DOHH2 (cell line): ENCODE data around the gene NUAK2.

ENCODE experiments used
- H3F3A ChIP-seq: fragments of 200-600 bp; sonication (generic), shearing (Covaris generic); 2 replicates; pipeline ENCODE4 v1.6.0; 2016; ENCODE audit warnings: antibody characterized with exemption, mild to moderate bottlenecking; ENCODE audit not compliant: control insufficient read depth, insufficient read depth
- H3K27ac ChIP-seq: fragments of 200-600 bp; sonication (generic); 2 replicates; pipeline ENCODE4 v1.5.1; 2014; ENCODE audit warnings: low read depth, mild to moderate bottlenecking, low read length, moderate library complexity
- H3K27me3 ChIP-seq: fragments of 200-600 bp; sonication (generic); 2 replicates; pipeline ENCODE4 v1.6.1; 2014; ENCODE audit warnings: mild to moderate bottlenecking, low read length, mixed read lengths; ENCODE audit not compliant: control insufficient read depth
- H3K36me3 ChIP-seq: fragments of 200-600 bp; sonication (generic); 2 replicates; pipeline ENCODE4 v1.6.1; 2014; ENCODE audit warnings: mild to moderate bottlenecking, low read length, moderate library complexity, mixed read lengths; ENCODE audit not compliant: control insufficient read depth
- H3K4me1 ChIP-seq: fragments of 200-600 bp; sonication (generic); 2 replicates; pipeline ENCODE4 v1.6.1; 2014; ENCODE audit warnings: mild to moderate bottlenecking, low read length, mixed read lengths; ENCODE audit not compliant: control insufficient read depth
- H3K4me2 ChIP-seq: fragments of 200-600 bp; sonication (generic); 2 replicates; pipeline ENCODE4 v1.6.0; 2014; ENCODE audit warnings: mild to moderate bottlenecking, low read length, moderate library complexity
- H3K4me3 ChIP-seq: fragments of 200-600 bp; sonication (generic); 2 replicates; pipeline ENCODE4 v1.5.1; 2014; ENCODE audit warnings: mild to moderate bottlenecking, low read length, mixed read lengths
- H3K79me2 ChIP-seq: fragments of 200-600 bp; sonication (generic); 2 replicates; pipeline ENCODE4 v1.6.1; 2014; ENCODE audit warnings: mild to moderate bottlenecking, low read length, mixed read lengths; ENCODE audit not compliant: control insufficient read depth
- H3K9me2 ChIP-seq: fragments of 200-600 bp; sonication (generic); replicated peaks from 2 replicates; pipeline ENCODE4 v1.6.1; 2014; ENCODE audit warnings: mild to moderate bottlenecking, low read length, mixed read lengths; ENCODE audit not compliant: control insufficient read depth
- H3K9me3 ChIP-seq: fragments of 200-600 bp; sonication (generic); 2 replicates; pipeline ENCODE4 v1.6.1; 2014; ENCODE audit warnings: antibody characterized with exemption, low read length, mixed read lengths; ENCODE audit not compliant: control insufficient read depth, insufficient read depth
- H4K20me1 ChIP-seq: fragments of 200-600 bp; sonication (generic); 2 replicates; pipeline ENCODE4 v1.6.0; 2014; ENCODE audit warnings: low read depth, mild to moderate bottlenecking, antibody characterized with exemption, low read length, moderate library complexity; ENCODE audit not compliant: control insufficient read depth, insufficient read depth
- CTCF ChIP-seq: fragments of 200-600 bp; sonication (generic); IDR thresholded peaks from one replicate; pipeline ENCODE4 v1.5.1; 2014; ENCODE audit warnings: antibody characterized with exemption, mild to moderate bottlenecking, low read depth, low read length; ENCODE audit not compliant: poor library complexity, severe bottlenecking
- EZH2phosphoT487 ChIP-seq: fragments of 200-600 bp; sonication (generic); IDR thresholded peaks from 2 replicates; pipeline ENCODE4 v1.6.1; 2017; ENCODE audit warnings: borderline replicate concordance, mild to moderate bottlenecking, antibody characterized with exemption, low read length, moderate library complexity, mixed read lengths

The NUAK2 gene

GRCh38 chr1:205273551-205273982 lies 48.0 kb downstream of the NUAK2 start:
- H3K79me2 ChIP-seq, result no peaks in the 10 kb centered on the region
- H3K36me3 ChIP-seq, result no peaks in the 10 kb centered on the region
- no peak for TF ChIP-seq EZH2phosphoT487
- peak; percentile 94 for TF ChIP-seq CTCF
- no peaks in the 10 kb centered on the region for H3K27me3 ChIP-seq
- no peaks in the 10 kb centered on the region for H4K20me1 ChIP-seq
- peaks cover 47% of the 10 kb centered on the region for H3K4me1 ChIP-seq
- no peaks in the 10 kb centered on the region for H3K9me2 ChIP-seq
- H3K4me2 ChIP-seq, result peak overlapping the region; percentile 59
- 0 out of 2 replicates have a peak overlapping the region, but pooled peaks have one; percentile 9 for H3K4me3 ChIP-seq
- no peaks in the 10 kb centered on the region for H3K9me3 ChIP-seq
- H3F3A ChIP-seq, result no peaks in the 10 kb centered on the region
- no peak overlapping the region for H3K27ac ChIP-seq

- Histone ChIP-seq H3K27me3 (no peaks in the 10 kb centered on the region), H3K4me1 (peaks cover 45% of the 10 kb centered on the region), H3K27ac (no peak overlapping the region), H3K9me3 (no peaks in the 10 kb centered on the region), H3K36me3 (no peaks in the 10 kb centered on the region), H3K4me2 (no peak overlapping the region), H3K9me2 (no peaks in the 10 kb centered on the region), H3K79me2 (no peaks in the 10 kb centered on the region), H4K20me1 (no peaks in the 10 kb centered on the region), H3F3A (no peaks in the 10 kb centered on the region), H3K4me3 (no peak overlapping the region)
- TF ChIP-seq EZH2phosphoT487 (no peak), CTCF (no peak)
These were observed 49.0 kb downstream of the NUAK2 start for GRCh38 chr1:205272536-205272935.

- H3K4me1 ChIP-seq, result peaks cover 46% of the 10 kb centered on the region
- H3K27me3 ChIP-seq, result no peaks in the 10 kb centered on the region
- H3K9me3 ChIP-seq, result no peaks in the 10 kb centered on the region
- no peaks in the 10 kb centered on the region for H4K20me1 ChIP-seq
- TF ChIP-seq EZH2phosphoT487, result no peak
- no peak for TF ChIP-seq CTCF
- H3F3A ChIP-seq, result no peaks in the 10 kb centered on the region
- H3K27ac ChIP-seq, result no peak overlapping the region
- H3K36me3 ChIP-seq, result no peaks in the 10 kb centered on the region
- no peak overlapping the region for H3K4me3 ChIP-seq
- no peaks in the 10 kb centered on the region for H3K79me2 ChIP-seq
- no peak overlapping the region for H3K4me2 ChIP-seq
- no peaks in the 10 kb centered on the region for H3K9me2 ChIP-seq
These were observed 49.8 kb downstream of the NUAK2 start for GRCh38 chr1:205271745-205272144.
